GM19025 (cell line): ENCODE results near the gene OR7A10.
"Not testable (repeated sequence)": the region's sequence is repeated elsewhere in the genome, so short reads cannot be mapped to it uniquely, and the experiment has no call there.

Source experiments
- ATAC-seq: cut with Tn5 transposase; IDR thresholded peaks from one replicate; pipeline ENCODE4 v1.9.1; 2021; ENCODE audit warnings: mild to moderate bottlenecking, low read depth, moderate library complexity; ENCODE audit not compliant: unreplicated experiment

Gene OR7A10

DNA sequence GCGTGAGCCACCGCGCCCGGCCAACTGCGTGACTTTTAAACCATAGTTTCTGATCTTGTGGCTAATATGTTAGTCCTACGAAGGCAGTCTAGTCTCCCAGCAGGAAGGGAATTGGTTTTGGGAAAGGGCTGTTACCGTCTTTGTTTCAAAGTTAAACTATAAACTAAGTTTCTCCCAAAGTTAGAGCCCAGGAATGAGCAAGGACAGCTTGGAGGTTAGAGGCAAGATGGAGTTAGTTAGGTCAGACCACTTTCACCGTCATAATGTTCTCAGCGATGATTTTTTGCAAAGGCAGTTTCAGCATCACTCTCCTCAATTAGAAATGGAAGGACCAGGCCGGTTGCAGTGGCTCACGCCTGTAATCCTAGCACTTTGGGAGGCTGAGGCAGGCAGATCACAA, 52.7 kb downstream of the OR7A10 start:
- ATAC-seq = no peak

DNA sequence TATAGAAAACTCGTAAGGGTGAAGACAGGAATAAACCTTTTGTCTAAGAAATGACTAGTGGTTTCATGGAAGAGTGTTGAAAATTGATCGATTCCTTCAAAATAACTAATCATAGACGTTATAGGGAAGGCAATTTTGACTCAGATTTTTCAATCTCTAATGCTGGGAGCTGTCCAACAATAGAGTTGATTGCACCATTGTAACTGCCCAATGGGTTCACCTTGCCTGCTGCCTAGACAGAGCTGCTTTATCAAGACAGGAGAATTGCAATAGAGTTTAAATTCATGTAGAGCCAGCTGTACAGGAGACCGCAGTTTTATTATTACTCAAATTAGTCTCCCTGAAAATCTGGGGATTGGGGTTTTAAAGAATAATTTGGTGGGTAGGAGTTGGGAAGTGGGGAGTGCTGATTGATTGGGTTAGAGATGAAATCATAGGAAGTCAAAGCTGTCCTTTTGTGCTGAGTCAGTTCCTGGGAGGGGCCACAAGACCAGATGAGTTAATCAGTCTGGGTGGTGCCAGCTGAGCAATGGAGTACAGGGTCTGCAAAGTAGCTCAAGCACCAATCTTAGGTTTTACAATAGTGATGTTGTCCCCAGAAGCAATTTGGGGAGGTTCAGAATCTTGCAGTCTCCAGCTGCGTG, 53.5 kb downstream of the OR7A10 start:
- no peak for ATAC-seq

DNA sequence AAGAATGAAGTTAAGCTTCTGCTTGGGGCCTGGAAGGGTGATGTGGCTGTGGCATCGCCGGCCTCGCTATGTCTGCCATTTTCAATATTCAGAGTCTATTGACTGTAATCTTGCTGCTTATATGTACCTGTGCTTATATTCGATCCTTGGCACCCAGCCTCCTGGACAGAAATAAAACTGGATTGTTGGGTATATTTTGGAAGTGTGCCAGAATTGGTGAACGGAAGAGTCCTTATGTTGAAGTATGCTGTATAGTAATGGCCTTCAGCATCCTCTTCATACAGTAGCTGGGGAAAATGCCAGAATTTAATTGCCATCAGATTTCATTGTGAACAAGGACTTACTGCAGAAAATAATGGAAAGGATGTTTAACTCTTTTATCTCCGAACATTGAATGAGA, 56.5 kb downstream of the OR7A10 start:
- not testable (repeated sequence) for ATAC-seq
